HCT116 (cell line): Measurements from ENCODE around the gene ATP6V1A. TPM values are rescaled to one million over a fixed set of nuclear protein-coding genes. Genes with fewer than 3 reads are reported as not detected.

ENCODE experiments used
- ATAC-seq: fragments of 200-7000 bp; cut with Tn5 transposase; 2 replicates; pipeline ENCODE4 v1.9.1; 2020; ENCODE audit warnings: mild to moderate bottlenecking, moderate library complexity
- BruUV-seq: library from RNA; stranded (reverse); fragments of 400-500 nt; replicated peaks from 2 replicates; lab custom pipeline; 2021; lab: Mats Ljungman, UMichigan
- CTCF ChIA-PET: fragments of 300-600 bp; sonication (Branson Sonifier 250); formaldehyde crosslinking; loops from one replicate; lab custom pipeline; 2021; ENCODE audit warnings: antibody characterized with exemption; lab: Charles Lee
- POLR2A ChIA-PET: fragments of 300-600, 350-600 bp; sonication (Branson Sonifier 250); formaldehyde crosslinking; loops from one replicate; lab custom pipeline; 2021; ENCODE audit warnings: antibody characterized with exemption; lab: Charles Lee
- RAD21 ChIA-PET, 2 experiments: fragments of 300-600 bp; sonication (Branson Sonifier 250); formaldehyde crosslinking; loops; one replicate each; lab custom pipeline; 2023; ENCODE audit warnings: low total read pairs in 2 of 2; ENCODE audit not compliant: uncharacterized antibody in 2 of 2, unreplicated experiment in 2 of 2, low non-redundant PET in 1 of 2; lab: Charles Lee
- DNase-seq: peaks from one replicate; pipeline ENCODE4 v3.0.0-alpha.2; 2010; ENCODE audit warnings: low read depth, low spot score
- H2AFZ ChIP-seq: fragments of 200-600 bp; shearing (Covaris generic), sonication (generic); 2 replicates; pipeline ENCODE4 v1.6.1; 2017; ENCODE audit warnings: low read depth, mixed run types, mixed read lengths, antibody characterized with exemption, low read length; ENCODE audit not compliant: poor library complexity, severe bottlenecking
- H3K27ac ChIP-seq: 2 replicates; pipeline ENCODE4 v1.5.1; 2012; ENCODE audit warnings: low read depth, low read length
- H3K27me3 ChIP-seq: fragments of 200-600 bp; sonication (generic); 2 replicates; pipeline ENCODE4 v1.6.1; 2016; ENCODE audit warnings: mixed run types, low read length, mixed read lengths; ENCODE audit not compliant: insufficient read depth
- H3K36me3 ChIP-seq, 2 experiments: fragments of 200-500 bp in 1 of 2; fragments of 200-600 bp in 1 of 2; sonication (Bioruptor generic) in 1 of 2; sonication (generic) in 1 of 2; 2 replicates each; pipeline versions ENCODE4 v1.5.1 to v1.6.1; 2014 to 2016; ENCODE audit warnings: low read length in 2 of 2, inconsistent platforms in 1 of 2, mixed read lengths in 1 of 2, mixed run types in 1 of 2; ENCODE audit not compliant: insufficient read depth in 2 of 2, control insufficient read depth in 1 of 2
- H3K4me1 ChIP-seq, 2 experiments: fragments of 200-600 bp in 1 of 2; sonication (generic) in 1 of 2; 2 replicates each; pipeline versions ENCODE4 v1.5.1 to v1.6.1; 2012 to 2017; ENCODE audit warnings: low read length in 2 of 2, inconsistent platforms in 1 of 2, mild to moderate bottlenecking in 1 of 2, mixed read lengths in 1 of 2, mixed run types in 1 of 2, moderate library complexity in 1 of 2; ENCODE audit not compliant: insufficient read depth in 2 of 2, control insufficient read depth in 1 of 2
- H3K4me2 ChIP-seq: fragments of 200-600 bp; sonication (generic); 2 replicates; pipeline ENCODE4 v1.6.1; 2017; ENCODE audit warnings: mixed run types, low read length, mixed read lengths
- H3K4me3 ChIP-seq, 2 experiments: fragments of 200-600 bp in 1 of 2; sonication (generic) in 1 of 2; replicated peaks in 1 of 2; 2 replicates each; pipeline ENCODE4 v1.5.1; 2011 to 2016; ENCODE audit warnings: low read length in 2 of 2, control low read depth in 1 of 2, low read depth in 1 of 2, mild to moderate bottlenecking in 1 of 2, mixed read lengths in 1 of 2, mixed run types in 1 of 2
- H3K79me2 ChIP-seq: fragments of 200-600 bp; sonication (generic); 2 replicates; pipeline ENCODE4 v1.6.1; 2017; ENCODE audit warnings: mild to moderate bottlenecking, mixed run types, low read length, moderate library complexity, mixed read lengths; ENCODE audit not compliant: insufficient read depth
- H3K9ac ChIP-seq: fragments of 200-600 bp; sonication (generic); 2 replicates; pipeline ENCODE4 v1.6.1; 2016; ENCODE audit warnings: low read length, mixed read lengths
- H3K9me2 ChIP-seq: fragments of 200-600 bp; sonication (generic), shearing (Covaris generic); 2 replicates; pipeline ENCODE4 v1.6.1; 2017; ENCODE audit warnings: mixed run types, mild to moderate bottlenecking, moderate library complexity; ENCODE audit not compliant: insufficient read depth
- H3K9me3 ChIP-seq, 2 experiments: fragments of 200-500 bp in 1 of 2; fragments of 200-600 bp in 1 of 2; sonication (Bioruptor generic) in 1 of 2; sonication (generic) in 1 of 2; 2 replicates each; pipeline ENCODE4 v1.6.1; 2014 to 2017; ENCODE audit warnings: low read length in 2 of 2, mixed read lengths in 2 of 2, inconsistent platforms in 1 of 2, low read depth in 1 of 2, mild to moderate bottlenecking in 1 of 2, mixed run types in 1 of 2, moderate library complexity in 1 of 2; ENCODE audit not compliant: control insufficient read depth in 1 of 2, insufficient read depth in 1 of 2
- H4K20me1 ChIP-seq: fragments of 200-600 bp; sonication (generic), shearing (Covaris generic); 2 replicates; pipeline ENCODE4 v1.6.1; 2017; ENCODE audit warnings: mixed run types, mild to moderate bottlenecking, moderate library complexity; ENCODE audit not compliant: insufficient read depth
- CTCF ChIP-seq, 3 experiments: fragments of 200-600 bp in 1 of 3; sonication (generic) in 1 of 3; IDR thresholded peaks in 2 of 3; conservative IDR thresholded peaks in 1 of 3; 2 replicates each; pipeline ENCODE4 v1.5.1; 2012 to 2017; ENCODE audit warnings: low read depth in 2 of 3, low read length in 2 of 3, antibody characterized with exemption in 1 of 3, borderline replicate concordance in 1 of 3, control low read depth in 1 of 3, mild to moderate bottlenecking in 1 of 3, mixed read lengths in 1 of 3, mixed run types in 1 of 3, moderate library complexity in 1 of 3; ENCODE audit not compliant: insufficient read depth in 1 of 3
- ELF1 ChIP-seq: IDR thresholded peaks from 2 replicates; pipeline ENCODE4 v1.6.1; 2012; ENCODE audit warnings: low read depth, borderline replicate concordance
- EZH2 ChIP-seq: fragments of 200-600 bp; sonication (generic); IDR thresholded peaks from 2 replicates; pipeline ENCODE4 v1.6.1; 2017; ENCODE audit warnings: antibody characterized with exemption, mixed run types
- POLR2A ChIP-seq: IDR thresholded peaks from 2 replicates; pipeline ENCODE4 v1.7.0; 2011; ENCODE audit warnings: borderline replicate concordance; ENCODE audit not compliant: insufficient read depth, insufficient read length; ENCODE audit errors: extremely low read depth
- RAD21 ChIP-seq: IDR thresholded peaks from 2 replicates; pipeline ENCODE4 v1.6.1; 2012; ENCODE audit warnings: low read depth, mild to moderate bottlenecking
- REST ChIP-seq: IDR thresholded peaks from 2 replicates; pipeline ENCODE4 v1.6.1; 2012; ENCODE audit warnings: low read depth
- SIN3A ChIP-seq: IDR thresholded peaks from 2 replicates; pipeline ENCODE4 v1.6.1; 2012; ENCODE audit warnings: low read depth
- SP1 ChIP-seq: IDR thresholded peaks from 2 replicates; pipeline ENCODE4 v1.6.1; 2012; ENCODE audit warnings: low read depth
- intact Hi-C: fragments of 100-400 bp; cut with micrococcal nuclease; formaldehyde crosslinking; loops from 2 replicates; pipeline ENCODE4 v1.10.0; 2022
- total RNA-seq: library from RNA; stranded (reverse); gene quantifications from one replicate; pipeline ENCODE4 v1.2.1, GENCODE V29; 2021; ENCODE audit not compliant: unreplicated experiment

Gene ATP6V1A
- total RNA-seq, 1 experiment from 2014 or later: 54.7 TPM

- TF ChIP-seq SIN3A (no peak), SP1 (no peak)
Observed at GRCh38 chr3:113754494-113755159, 7.8 kb downstream of the ATP6V1A start (continued).

- no peaks in the 10 kb centered on the region for H3K4me1 ChIP-seq
- no peaks in the 10 kb centered on the region; the same call in 1 of the 2 replicates for H4K20me1 ChIP-seq
- no peak for TF ChIP-seq ELF1
- no peak for TF ChIP-seq CTCF (IDR thresholded peaks at IDR 0.05 in 2 of 3, conservative IDR thresholded peaks at IDR 0.05 in 1 of 3; ENCODE audit: borderline replicate concordance in 1 of 3, insufficient read depth in 1 of 3, low read depth in 2 of 3, low read length in 2 of 3)
- no peak for TF ChIP-seq REST
- no peak for TF ChIP-seq EZH2
- no peak for TF ChIP-seq POLR2A
- TF ChIP-seq RAD21: no peak
- TF ChIP-seq, all 23 proteins: peak for 0
- no peaks in the 10 kb centered on the region for H3K9me2 ChIP-seq
- H3K9me3 ChIP-seq: no peaks in the 10 kb centered on the region
- no peak overlapping the region for H3K9ac ChIP-seq
- peaks cover 20% of the 10 kb centered on the region for H3K79me2 ChIP-seq
- H3K36me3 ChIP-seq: no peaks in the 10 kb centered on the region
- no peak for DNase-seq
- intact Hi-C loops: no loop called here
- RAD21 ChIA-PET: no interaction called here
- CTCF ChIA-PET: no interaction called here
- BruUV-seq: no TSS peak
- H3K4me3 ChIP-seq: no peak overlapping the region
- no peak for ATAC-seq
- POLR2A ChIA-PET: no interaction called here
- H3K4me2 ChIP-seq: no peak overlapping the region
- H3K27me3 ChIP-seq: no peaks in the 10 kb centered on the region
- no peak overlapping the region for H2AFZ ChIP-seq
- H3K27ac ChIP-seq: no peak overlapping the region
Observed at GRCh38 chr3:113758389-113759024, 11.7 kb downstream of the ATP6V1A start.
